Stomach (tissue), 9 donors: ENCODE data around the gene MSMP. TPM values are rescaled to one million over a fixed set of nuclear protein-coding genes. Genes with fewer than 3 reads are reported as not detected.

Source experiments
- DNase-seq, 2 donors: peaks; one replicate each; pipeline versions ENCODE4 v3.0.0 to v3.0.0-alpha.2; 2013 to 2019
- H3K27ac ChIP-seq, 5 donors: fragments of 200-600 bp in 4 of 5; sonication (generic) in 4 of 5; one replicate each; pipeline ENCODE4 v1.5.1; 2013 to 2019; ENCODE audit warnings: mild to moderate bottlenecking in 1 of 5, moderate library complexity in 1 of 5
- H3K27me3 ChIP-seq, 3 donors: fragments of 200-600 bp; sonication (generic); one replicate each; pipeline ENCODE4 v1.5.1; 2017 to 2019; ENCODE audit warnings: mixed run types in 1 of 3
- H3K36me3 ChIP-seq, 4 donors: fragments of 200-600 bp; sonication (generic); 1 replicate in 3 of 4; 2 replicates in 1 of 4; pipeline ENCODE4 v1.5.1; 2016 to 2019
- H3K4me1 ChIP-seq, 4 donors: fragments of 200-600 bp; sonication (generic); one replicate each; pipeline ENCODE4 v1.5.1; 2016 to 2019
- H3K4me3 ChIP-seq, 4 donors: fragments of 200-600 bp; sonication (generic) in 3 of 4; one replicate each; pipeline ENCODE4 v1.5.1; 2016 to 2019; ENCODE audit warnings: mild to moderate bottlenecking in 1 of 4
- H3K9me3 ChIP-seq, 4 donors: fragments of 200-600 bp; sonication (generic); one replicate each; pipeline ENCODE4 v1.5.1; 2016 to 2019
- CTCF ChIP-seq, 7 experiments: fragments of 450-650 bp in 4 of 7; fragments of 200-600 bp in 3 of 7; sonication (generic) in 3 of 7; IDR thresholded peaks; one replicate each; pipeline ENCODE4 v1.5.1; 2016 to 2019; ENCODE audit warnings: antibody characterized with exemption in 7 of 7, control low read depth in 2 of 7, mild to moderate bottlenecking in 1 of 7
- EP300 ChIP-seq: sonication (generic); formaldehyde crosslinking; IDR thresholded peaks from one replicate; pipeline ENCODE4 v1.6.1; 2017; ENCODE audit warnings: antibody characterized with exemption
- POLR2A ChIP-seq, 4 donors: fragments of 450-650 bp; IDR thresholded peaks; one replicate each; pipeline ENCODE4 v1.6.1; 2016; ENCODE audit warnings: antibody characterized with exemption in 4 of 4, control low read depth in 2 of 4, mild to moderate bottlenecking in 1 of 4, moderate library complexity in 1 of 4
- POLR2AphosphoS5 ChIP-seq, 3 donors: sonication (generic); formaldehyde crosslinking; IDR thresholded peaks; one replicate each; pipeline ENCODE4 v1.6.1; 2016; ENCODE audit warnings: antibody characterized with exemption in 3 of 3
- WGBS, 5 donors: extraction: QIAGEN DNeasy Blood & Tissue Kit in 3 of 5; methylation state at CpG; one replicate each; pipeline versions ENCODE4 v1.1.5 to v1.1.7; 2013 to 2018; 5-methylcytosine and 5-hydroxymethylcytosine counted together
- intact Hi-C: fragments of 100-400 bp; cut with DNase I; formaldehyde crosslinking; loops from one replicate; pipeline ENCODE4 v1.15.1; 2023; ENCODE audit warnings: low total_unique reads
- polyA plus RNA-seq, 3 donors: library from polyadenylated mRNA; stranded (reverse); fragments of 200-250 nt; gene quantifications; one replicate each; pipeline ENCODE4 v1.2.3, GENCODE V29; 2013
- total RNA-seq, 5 donors: library from RNA; depleted of rRNA; stranded (reverse); fragments of >200 nt; gene quantifications; one replicate each; pipeline versions ENCODE4 v1.1.0 to v1.2.3, GENCODE V29; 2014 to 2016
- donor health status: healthy with polysubstance abuse.
- donor health status: Bipolar disorder and iron deficiency.
- donor health status: healthy.

The MSMP gene
- total and polyA plus RNA-seq, 8 donors = 0.35 TPM; not detected in 7

GRCh38 chr9:35748242-35748857, 5.7 kb downstream of the MSMP start:
- no peak for DNase-seq
- Histone ChIP-seq H3K27me3 (no peaks in the 10 kb centered on the region), H3K4me3 (peak overlapping the region; percentile 75 to 94 (median 79)), H3K9me3 (no peaks in the 10 kb centered on the region), H3K36me3 (peaks cover 44 to 49% (median 45%) of the 10 kb centered on the region in 4 donors), H3K27ac (peak overlapping the region; percentile 87 to 96 (median 95)), H3K4me1 (peaks cover 36 to 67% (median 55%) of the 10 kb centered on the region in 4 donors)
- TF ChIP-seq POLR2AphosphoS5 (IDR thresholded peaks at IDR 0.05) = no peak
- no peak for TF ChIP-seq EP300
- TF ChIP-seq CTCF (IDR thresholded peaks at IDR 0.05) = no peak
- TF ChIP-seq POLR2A (IDR thresholded peaks at IDR 0.05) = no peak
- 0 to 1% (median 0%) methylated on average over 23 to 24 of the region's 24 CpGs for WGBS, 5 donors
- intact Hi-C loops = no loop called here

DNA sequence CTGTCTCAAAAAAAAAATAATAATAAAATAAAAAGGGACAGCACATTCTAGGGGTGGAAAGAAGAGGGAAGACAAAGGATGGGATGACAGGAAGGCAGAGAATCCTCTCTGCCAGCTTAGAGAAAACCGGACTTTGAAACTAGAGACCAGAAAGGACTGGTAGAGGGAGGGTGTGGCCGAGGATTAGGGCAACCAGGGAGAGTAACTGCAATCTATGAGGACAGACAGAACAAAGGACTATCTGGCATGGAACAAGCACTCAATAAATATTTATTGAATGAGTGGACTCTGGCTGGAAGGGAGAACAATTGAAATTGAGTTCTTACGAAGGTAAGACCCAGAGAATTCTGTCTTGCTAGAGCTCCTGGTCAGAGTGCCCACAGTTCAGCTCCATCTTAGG, 7.5 kb downstream of the MSMP start:
- WGBS, 5 donors = 14 to 34% (median 21%) methylated on average over 3 of the region's 3 CpGs

DNA sequence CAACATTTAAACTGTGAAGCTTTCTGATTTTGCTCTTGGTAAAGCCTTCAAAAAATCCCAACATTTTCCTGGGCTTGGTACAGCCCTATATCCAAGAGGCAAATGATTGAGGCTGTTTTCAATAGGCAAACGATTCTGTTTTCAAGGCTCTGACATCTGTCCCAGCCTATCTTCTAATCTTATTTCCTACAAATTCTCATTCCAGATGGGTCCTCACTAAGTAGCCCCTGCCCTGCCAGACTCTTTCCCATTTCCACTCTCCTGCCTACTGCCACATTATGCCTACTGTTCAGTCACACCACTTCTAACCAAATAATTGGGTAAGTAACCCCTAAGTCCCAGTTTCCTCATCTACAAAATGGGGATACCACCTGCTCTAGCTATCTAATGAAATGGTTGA, 8.5 kb downstream of the MSMP start:
- no peaks in the 10 kb centered on the region for H3K27me3 ChIP-seq
- peaks cover 36 to 67% (median 55%) of the 10 kb centered on the region in 4 donors for H3K4me1 ChIP-seq
- 35 to 57% (median 52%) methylated on average over 1 of the region's 1 CpG for WGBS, 5 donors
- no peak for DNase-seq
- peaks cover 39 to 49% (median 45%) of the 10 kb centered on the region in 4 donors for H3K36me3 ChIP-seq
- TF ChIP-seq POLR2A (IDR thresholded peaks at IDR 0.05) (no peak), POLR2AphosphoS5 (IDR thresholded peaks at IDR 0.05) (no peak), EP300 (no peak), CTCF (IDR thresholded peaks at IDR 0.05) (no peak)
- H3K4me3 ChIP-seq = peak overlapping the region; percentile 75 to 94 (median 79)
- H3K27ac ChIP-seq = peak overlapping the region in 3 of 5 donors; percentile 87 to 96 (median 95)
- intact Hi-C loops = no loop called here
- H3K9me3 ChIP-seq = no peaks in the 10 kb centered on the region

More for the DNA sequence above, 7.5 kb downstream of the MSMP start:
- peak in 1 of 2 donors; percentile 54 for DNase-seq
- H3K9me3 ChIP-seq = no peaks in the 10 kb centered on the region
- peaks cover 36 to 72% (median 58%) of the 10 kb centered on the region in 4 donors for H3K4me1 ChIP-seq
- no peak for TF ChIP-seq EP300
- TF ChIP-seq POLR2AphosphoS5 (IDR thresholded peaks at IDR 0.05) = peak in 1 of 3 donors; percentile 61
- peaks cover 41 to 49% (median 45%) of the 10 kb centered on the region in 4 donors for H3K36me3 ChIP-seq
- H3K27me3 ChIP-seq = no peaks in the 10 kb centered on the region
- intact Hi-C loops = no loop called here
- peak overlapping the region; percentile 47 to 96 (median 93) for H3K27ac ChIP-seq
- peak overlapping the region; percentile 75 to 94 (median 79) for H3K4me3 ChIP-seq

- intact Hi-C loops = no loop called here
- TF ChIP-seq CTCF (IDR thresholded peaks at IDR 0.05) (no peak), POLR2AphosphoS5 (IDR thresholded peaks at IDR 0.05) (no peak), POLR2A (IDR thresholded peaks at IDR 0.05) (no peak), EP300 (no peak)
- H3K27ac ChIP-seq = peak overlapping the region in 3 of 5 donors; percentile 3 to 96 (median 87)
- no peaks in the 10 kb centered on the region for H3K27me3 ChIP-seq
- DNase-seq = peak in 1 of 2 donors; percentile 13
- WGBS, 5 donors = 77 to 87% (median 85%) methylated on average over 8 of the region's 8 CpGs
- peaks cover 54 to 61% (median 60%) of the 10 kb centered on the region in 4 donors for H3K36me3 ChIP-seq
- H3K9me3 ChIP-seq = no peaks in the 10 kb centered on the region
- peaks cover 28 to 56% (median 44%) of the 10 kb centered on the region in 4 donors for H3K4me1 ChIP-seq
- no peak overlapping the region for H3K4me3 ChIP-seq
These were observed 10.1 kb downstream of the MSMP start for GRCh38 chr9:35743880-35744518.
